HG03103 (cell line): Measurements from ENCODE around the gene RBL1.
A peak's percentile ranks its signal among the peaks of the same experiment; 100 is the strongest.

Experiments
- ATAC-seq: cut with Tn5 transposase; IDR thresholded peaks from one replicate; pipeline ENCODE4 v1.9.1; 2021; ENCODE audit warnings: low read depth; ENCODE audit not compliant: unreplicated experiment

Gene RBL1

DNA sequence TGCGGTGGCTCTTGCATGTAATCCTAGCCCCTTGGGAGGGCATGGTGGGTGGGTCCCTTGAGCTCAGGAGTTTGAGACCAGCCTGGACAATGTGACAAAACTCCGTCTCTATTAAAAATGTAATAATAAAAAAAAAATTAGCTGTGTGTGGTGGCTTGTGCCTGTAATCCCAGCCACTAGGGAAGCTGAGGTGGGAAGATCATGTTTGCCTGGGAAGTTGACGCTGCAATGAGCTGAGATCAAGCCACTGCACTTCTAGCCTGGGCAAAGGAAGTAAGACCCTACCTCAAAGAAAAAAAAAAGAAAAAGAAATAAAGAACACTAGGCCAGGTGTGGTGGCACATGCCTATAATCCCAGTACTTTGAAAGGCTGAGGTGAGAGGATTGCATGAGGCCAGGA, 139.8 kb downstream of the RBL1 start:
- ATAC-seq: no peak

DNA sequence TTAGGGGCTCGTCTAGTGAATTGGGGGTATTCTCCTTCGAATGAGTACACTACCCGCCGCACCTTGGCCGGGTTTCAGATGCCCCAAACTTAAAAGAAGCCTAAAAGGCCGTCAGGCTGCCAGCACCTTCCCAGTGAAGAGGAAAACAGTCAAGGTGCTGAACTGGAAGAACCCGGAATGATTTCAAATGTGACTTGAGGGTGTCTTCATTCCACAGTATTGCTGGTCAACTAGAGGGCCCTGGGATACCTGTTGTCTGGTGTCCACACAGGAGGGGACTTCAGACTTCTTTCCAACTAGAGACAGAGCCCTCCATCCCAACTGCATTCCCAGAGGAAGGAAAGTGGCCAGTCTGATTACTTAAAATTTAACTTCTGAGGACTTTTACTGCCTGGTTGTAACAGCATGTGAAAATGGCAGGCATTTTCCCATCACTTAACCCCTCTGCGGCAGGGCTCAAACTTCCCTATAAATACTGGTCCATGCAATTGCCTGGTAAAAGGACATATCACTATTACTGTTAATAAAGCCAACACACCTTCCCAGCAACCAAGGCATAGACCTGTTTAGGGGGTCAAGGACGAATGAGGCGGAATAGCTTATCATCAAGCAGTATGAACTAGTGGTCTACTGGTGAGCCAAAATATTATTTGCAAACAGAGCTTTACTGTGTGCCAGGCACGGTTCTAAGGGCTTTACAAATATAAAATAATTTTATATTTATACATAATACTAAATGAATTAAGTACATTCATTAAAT, 143.6 kb downstream of the RBL1 start:
- ATAC-seq: no peak

DNA sequence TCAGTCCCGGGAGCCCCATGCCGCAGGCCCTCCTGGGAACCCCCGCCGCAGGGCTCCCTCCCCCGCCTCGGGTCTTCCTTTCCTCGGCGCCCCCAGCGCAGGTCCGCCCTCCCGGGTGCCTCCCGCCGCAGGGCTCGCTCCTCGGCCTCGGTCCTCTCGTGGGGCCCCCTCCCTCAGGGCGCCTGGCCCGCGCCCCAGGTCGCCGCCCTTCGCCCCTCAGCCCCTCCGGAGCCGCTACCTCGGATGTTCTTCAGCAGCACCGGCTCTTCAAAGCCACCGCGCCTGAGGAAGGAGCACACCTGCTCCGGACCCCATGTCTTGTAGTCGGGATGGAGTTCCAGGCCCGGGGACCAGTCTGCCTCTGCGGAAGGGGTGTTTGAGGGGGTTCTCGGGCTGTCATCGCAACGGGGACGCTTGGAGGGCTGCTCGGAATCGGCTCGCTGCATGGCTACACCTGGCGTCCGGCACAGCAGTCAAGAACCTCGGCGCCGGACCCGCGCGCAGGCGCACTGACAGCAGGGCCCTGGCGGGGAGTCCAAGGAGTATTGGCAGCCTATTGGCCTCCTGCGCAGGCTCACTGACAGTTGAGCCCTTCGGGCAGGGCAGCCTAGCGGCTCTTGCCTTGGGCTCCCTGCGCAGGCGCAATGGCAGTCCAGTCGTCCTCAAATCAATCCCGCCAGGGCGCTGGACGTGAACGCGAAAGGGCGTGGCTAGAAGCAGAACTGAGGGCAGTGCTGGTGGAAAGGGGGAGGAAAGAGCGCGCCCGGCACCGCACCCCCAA, 144.4 kb downstream of the RBL1 start, which contains the start of gene SAMHD1:
Gene SAMHD1, minus strand, starts transcription at position 511 of the 781 bp plus-strand sequence. Its CDS starts 65 bp downstream, at position 446.
- ATAC-seq: peak; percentile 90

GRCh38 chr20:36950414-36951197, 145.2 kb downstream of the RBL1 start:
- ATAC-seq: no peak
